ENCODE data around the gene MRPL24.
A peak's percentile ranks its signal among the peaks of the same experiment; 100 is the strongest.
"Not testable (repeated sequence)": the region's sequence is repeated elsewhere in the genome, so short reads cannot be mapped to it uniquely, and the experiment has no call there.

Gene MRPL24

GRCh38 chr1:156760092-156760795, 19.4 kb upstream of the MRPL24 start:
- no peak for DNase-seq (ENCODE audit: low read depth in 2 of 2)

GRCh38 chr1:156757572-156758253, 16.8 kb upstream of the MRPL24 start:
- not testable (repeated sequence) for DNase-seq (ENCODE audit: low read depth in 2 of 2)

GRCh38 chr1:156756355-156756754, 15.5 kb upstream of the MRPL24 start:
- no peak for DNase-seq (ENCODE audit: low read depth in 2 of 2)

GRCh38 chr1:156755527-156755950, 14.7 kb upstream of the MRPL24 start:
- no peak for DNase-seq (ENCODE audit: low read depth in 2 of 2)

GRCh38 chr1:156754219-156754618, 13.3 kb upstream of the MRPL24 start:
- DNase-seq (ENCODE audit: low read depth in 2 of 2) = no peak

- DNase-seq (ENCODE audit: low read depth in 2 of 2) = no peak
Measured at GRCh38 chr1:156752843-156753482, 12.1 kb upstream of the MRPL24 start.

GRCh38 chr1:156751757-156752481, 11.0 kb upstream of the MRPL24 start:
- peak; percentile 96 to 98 for DNase-seq (ENCODE audit: low read depth in 2 of 2)

GRCh38 chr1:156751451-156751756, 10.5 kb upstream of the MRPL24 start, which contains the start of gene HDGF:
TSS of gene HDGF (minus strand) at chr1:156751675. CDS start at chr1:156751429, 246 bp downstream.
- DNase-seq (ENCODE audit: low read depth in 2 of 2) = no peak

- no peak for DNase-seq (ENCODE audit: low read depth in 2 of 2)
Measured at GRCh38 chr1:156750711-156751450, 10.0 kb upstream of the MRPL24 start.

- DNase-seq (ENCODE audit: low read depth in 2 of 2) = peak in 1 of 2 donors; percentile 35
Measured at GRCh38 chr1:156750191-156750672, 9.3 kb upstream of the MRPL24 start.

GRCh38 chr1:156749419-156750118, 8.7 kb upstream of the MRPL24 start:
- DNase-seq (ENCODE audit: low read depth in 2 of 2) = no peak

- DNase-seq (ENCODE audit: low read depth in 2 of 2) = no peak
Measured at GRCh38 chr1:156748670-156749418, 8.0 kb upstream of the MRPL24 start.

GRCh38 chr1:156747742-156748669, 7.1 kb upstream of the MRPL24 start:
- no peak for DNase-seq (ENCODE audit: low read depth in 2 of 2)

- DNase-seq (ENCODE audit: low read depth in 2 of 2) = peak; percentile 43 to 52
Measured at GRCh38 chr1:156746728-156747631, 6.1 kb upstream of the MRPL24 start.

- DNase-seq (ENCODE audit: low read depth in 2 of 2) = no peak
Measured at GRCh38 chr1:156746406-156746727, 5.5 kb upstream of the MRPL24 start.

- no peak for DNase-seq (ENCODE audit: low read depth in 2 of 2)
Measured at GRCh38 chr1:156745881-156746280, 5.0 kb upstream of the MRPL24 start.

- no peak for DNase-seq (ENCODE audit: low read depth in 2 of 2)
Measured at GRCh38 chr1:156744786-156745419, 4.0 kb upstream of the MRPL24 start.

- DNase-seq (ENCODE audit: low read depth in 2 of 2) = no peak
Measured at GRCh38 chr1:156744344-156744743, 3.5 kb upstream of the MRPL24 start.

Data from stimulated activated CD4-positive, alpha-beta T cell treated with anti-CD3 and anti-CD28 coated beads, Interleukin-4, amount 100 ng/mL, for 48 hours (primary cell).